HepG2 (cell line): Measurements from ENCODE around the gene NXT1. TPM values are rescaled to one million over a fixed set of nuclear protein-coding genes. Genes with fewer than 3 reads are reported as not detected.

ENCODE experiments used
- CREM ChIP-seq, 2 experiments: sonication (generic) in 1 of 2; formaldehyde crosslinking in 1 of 2; IDR thresholded peaks; 2 replicates each; pipeline versions ENCODE4 v1.4.0 to v1.6.1; 2016 to 2020; ENCODE audit warnings: antibody characterized with exemption in 1 of 2, mild to moderate bottlenecking in 1 of 2, missing genetic modification reagents in 1 of 2
- FOXJ3 ChIP-seq: sonication (generic); formaldehyde crosslinking; IDR thresholded peaks from 2 replicates; pipeline ENCODE4 v1.4.0; 2020; ENCODE audit warnings: missing genetic modification reagents, mild to moderate bottlenecking, borderline replicate concordance
- HMG20B ChIP-seq: conservative IDR thresholded peaks from 2 replicates; pipeline ENCODE4 v1.6.1; 2016; ENCODE audit warnings: missing genetic modification reagents, missing compliant biosample characterization
- HMGXB3 ChIP-seq: sonication (generic); formaldehyde crosslinking; IDR thresholded peaks from 2 replicates; pipeline ENCODE4 v1.4.0; 2020; ENCODE audit warnings: missing genetic modification reagents, borderline replicate concordance
- MEF2D ChIP-seq: sonication (generic); formaldehyde crosslinking; IDR thresholded peaks from 2 replicates; pipeline ENCODE4 v1.5.1; 2020; ENCODE audit warnings: mild to moderate bottlenecking, missing genetic modification reagents
- NCOR1 ChIP-seq: fragments of 200-600 bp; sonication (generic); IDR thresholded peaks from 2 replicates; pipeline ENCODE4 v1.7.0; 2017; ENCODE audit warnings: antibody characterized with exemption, low read length, borderline replicate concordance
- PHF21A ChIP-seq: sonication (generic); formaldehyde crosslinking; IDR thresholded peaks from 2 replicates; pipeline ENCODE4 v1.5.0; 2020; ENCODE audit warnings: mild to moderate bottlenecking, missing genetic modification reagents
- RXRB ChIP-seq: IDR thresholded peaks from 2 replicates; pipeline ENCODE4 v1.6.1; 2016; ENCODE audit warnings: borderline replicate concordance, missing genetic modification reagents, missing compliant biosample characterization
- SOX6 ChIP-seq, 2 experiments: fragments of 450-650 bp in 1 of 2; sonication (generic) in 1 of 2; formaldehyde crosslinking in 1 of 2; IDR thresholded peaks; 2 replicates each; pipeline versions ENCODE4 v1.4.0 to v1.6.1; 2017 to 2020; ENCODE audit warnings: antibody characterized with exemption in 1 of 2, mild to moderate bottlenecking in 1 of 2, missing genetic modification reagents in 1 of 2
- TBL1XR1 ChIP-seq: fragments of 150-350 bp; IDR thresholded peaks from 2 replicates; pipeline ENCODE4 v1.6.1; 2014; ENCODE audit warnings: borderline replicate concordance, low read length; ENCODE audit not compliant: partially characterized antibody
- ZNF264 ChIP-seq: sonication (generic); formaldehyde crosslinking; IDR thresholded peaks from 2 replicates; pipeline ENCODE4 v1.4.0; 2020; ENCODE audit warnings: missing genetic modification reagents
- ZNF644 ChIP-seq: IDR thresholded peaks from 2 replicates; pipeline ENCODE4 v1.6.1; 2016; ENCODE audit warnings: low read depth
- ZNF749 ChIP-seq: sonication (generic); formaldehyde crosslinking; IDR thresholded peaks from 2 replicates; pipeline ENCODE4 v1.8.0; 2022; ENCODE audit warnings: mild to moderate bottlenecking, missing genetic modification reagents, moderate library complexity, borderline replicate concordance
- polyA plus RNA-seq, 8 experiments: library from polyadenylated mRNA; depleted of rRNA in 3 of 8; stranded (reverse) in 7 of 8; unstranded in 1 of 8; fragments of >200 nt; fragmentation: Illumina TruSeq in 4 of 8; extraction: Trizol in 4 of 8; gene quantifications; 2 replicates each; pipeline versions ENCODE4 v1.2.1 to v1.2.3, GENCODE V29; 2011 to 2016; ENCODE audit warnings: low read depth in 4 of 8, missing spikeins in 1 of 8, mixed read lengths in 1 of 8; ENCODE audit not compliant: insufficient read depth in 1 of 8
- total RNA-seq, 5 experiments: library from RNA; depleted of rRNA; stranded (reverse); fragments of >200 nt; fragmentation: Illumina TruSeq; extraction: Trizol; gene quantifications; 2 replicates each; pipeline ENCODE4 v1.2.3, GENCODE V29; 2016; ENCODE audit warnings: low read depth in 1 of 5
- TF ChIP-seq, protein P1 (sequence below): sonication (generic); formaldehyde crosslinking; IDR thresholded peaks from 2 replicates; pipeline ENCODE4 v1.4.0; 2020; ENCODE audit warnings: mild to moderate bottlenecking, missing genetic modification reagents
- TF ChIP-seq, protein P2 (sequence below): IDR thresholded peaks from 2 replicates; pipeline ENCODE4 v1.6.1; 2012; ENCODE audit warnings: inconsistent platforms
- TF ChIP-seq, protein P3 (sequence below): sonication (generic); formaldehyde crosslinking; IDR thresholded peaks from 2 replicates; pipeline ENCODE4 v1.4.0; 2020; ENCODE audit warnings: missing genetic modification reagents, borderline replicate concordance

Gene NXT1
- total and polyA plus RNA-seq, 2 of the 13 experiments (the other 11 are each of a cell fraction or from before 2014, with no cell fraction given), result 35.6 to 65.9 TPM

- TF ChIP-seq HMGXB3 (CRISPR knock-in tag) (peak; percentile 64; the same call in 1 of the 2 replicates), NCOR1 (peak; percentile 64; the same call in 1 of the 2 replicates), TBL1XR1 (peak; percentile 48), SOX6 (IDR thresholded peaks at IDR 0.05) (no peak), SOX6 (CRISPR knock-in tag; IDR thresholded peaks at IDR 0.05) (peak; percentile 43; the same call in 1 of the 2 replicates), ZNF749 (CRISPR knock-in tag) (no peak), FOXJ3 (peak; percentile 61; the same call in 1 of the 2 replicates), CREM (IDR thresholded peaks at IDR 0.05) (peak; percentile 68), CREM (CRISPR knock-in tag; IDR thresholded peaks at IDR 0.05) (no peak), ZNF264 (CRISPR knock-in tag) (peak; percentile 69; the same call in 1 of the 2 replicates), HMG20B (CRISPR knock-in tag) (peak; percentile 79), ZNF644 (CRISPR knock-in tag) (peak; percentile 44; the same call in 1 of the 2 replicates), RXRB (peak; percentile 79), MEF2D (peak; percentile 26; the same call in 1 of the 2 replicates), PHF21A (CRISPR knock-in tag) (peak; percentile 49; the same call in 1 of the 2 replicates)
- TF ChIP-seq, protein P1, sequence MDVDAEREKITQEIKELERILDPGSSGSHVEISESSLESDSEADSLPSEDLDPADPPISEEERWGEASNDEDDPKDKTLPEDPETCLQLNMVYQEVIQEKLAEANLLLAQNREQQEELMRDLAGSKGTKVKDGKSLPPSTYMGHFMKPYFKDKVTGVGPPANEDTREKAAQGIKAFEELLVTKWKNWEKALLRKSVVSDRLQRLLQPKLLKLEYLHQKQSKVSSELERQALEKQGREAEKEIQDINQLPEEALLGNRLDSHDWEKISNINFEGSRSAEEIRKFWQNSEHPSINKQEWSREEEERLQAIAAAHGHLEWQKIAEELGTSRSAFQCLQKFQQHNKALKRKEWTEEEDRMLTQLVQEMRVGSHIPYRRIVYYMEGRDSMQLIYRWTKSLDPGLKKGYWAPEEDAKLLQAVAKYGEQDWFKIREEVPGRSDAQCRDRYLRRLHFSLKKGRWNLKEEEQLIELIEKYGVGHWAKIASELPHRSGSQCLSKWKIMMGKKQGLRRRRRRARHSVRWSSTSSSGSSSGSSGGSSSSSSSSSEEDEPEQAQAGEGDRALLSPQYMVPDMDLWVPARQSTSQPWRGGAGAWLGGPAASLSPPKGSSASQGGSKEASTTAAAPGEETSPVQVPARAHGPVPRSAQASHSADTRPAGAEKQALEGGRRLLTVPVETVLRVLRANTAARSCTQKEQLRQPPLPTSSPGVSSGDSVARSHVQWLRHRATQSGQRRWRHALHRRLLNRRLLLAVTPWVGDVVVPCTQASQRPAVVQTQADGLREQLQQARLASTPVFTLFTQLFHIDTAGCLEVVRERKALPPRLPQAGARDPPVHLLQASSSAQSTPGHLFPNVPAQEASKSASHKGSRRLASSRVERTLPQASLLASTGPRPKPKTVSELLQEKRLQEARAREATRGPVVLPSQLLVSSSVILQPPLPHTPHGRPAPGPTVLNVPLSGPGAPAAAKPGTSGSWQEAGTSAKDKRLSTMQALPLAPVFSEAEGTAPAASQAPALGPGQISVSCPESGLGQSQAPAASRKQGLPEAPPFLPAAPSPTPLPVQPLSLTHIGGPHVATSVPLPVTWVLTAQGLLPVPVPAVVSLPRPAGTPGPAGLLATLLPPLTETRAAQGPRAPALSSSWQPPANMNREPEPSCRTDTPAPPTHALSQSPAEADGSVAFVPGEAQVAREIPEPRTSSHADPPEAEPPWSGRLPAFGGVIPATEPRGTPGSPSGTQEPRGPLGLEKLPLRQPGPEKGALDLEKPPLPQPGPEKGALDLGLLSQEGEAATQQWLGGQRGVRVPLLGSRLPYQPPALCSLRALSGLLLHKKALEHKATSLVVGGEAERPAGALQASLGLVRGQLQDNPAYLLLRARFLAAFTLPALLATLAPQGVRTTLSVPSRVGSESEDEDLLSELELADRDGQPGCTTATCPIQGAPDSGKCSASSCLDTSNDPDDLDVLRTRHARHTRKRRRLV (CRISPR knock-in tag), result 0 out of 2 replicates have a peak, but pooled peaks have one; percentile 31
- TF ChIP-seq, protein P2, sequence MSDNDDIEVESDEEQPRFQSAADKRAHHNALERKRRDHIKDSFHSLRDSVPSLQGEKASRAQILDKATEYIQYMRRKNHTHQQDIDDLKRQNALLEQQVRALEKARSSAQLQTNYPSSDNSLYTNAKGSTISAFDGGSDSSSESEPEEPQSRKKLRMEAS, result no peak
- TF ChIP-seq, protein P3, sequence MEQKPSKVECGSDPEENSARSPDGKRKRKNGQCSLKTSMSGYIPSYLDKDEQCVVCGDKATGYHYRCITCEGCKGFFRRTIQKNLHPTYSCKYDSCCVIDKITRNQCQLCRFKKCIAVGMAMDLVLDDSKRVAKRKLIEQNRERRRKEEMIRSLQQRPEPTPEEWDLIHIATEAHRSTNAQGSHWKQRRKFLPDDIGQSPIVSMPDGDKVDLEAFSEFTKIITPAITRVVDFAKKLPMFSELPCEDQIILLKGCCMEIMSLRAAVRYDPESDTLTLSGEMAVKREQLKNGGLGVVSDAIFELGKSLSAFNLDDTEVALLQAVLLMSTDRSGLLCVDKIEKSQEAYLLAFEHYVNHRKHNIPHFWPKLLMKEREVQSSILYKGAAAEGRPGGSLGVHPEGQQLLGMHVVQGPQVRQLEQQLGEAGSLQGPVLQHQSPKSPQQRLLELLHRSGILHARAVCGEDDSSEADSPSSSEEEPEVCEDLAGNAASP, result peak; percentile 35; the same call in 1 of the 2 replicates
These were observed 35.9 kb downstream of the NXT1 start (continued) for GRCh38 chr20:23386304-23387117.
